Mesenchymal stem cell (in vitro differentiated cells and primary cell): Measurements from ENCODE around the gene RUSC2.

ENCODE experiments used
- DNase-seq: peaks from one replicate; pipeline ENCODE4 v3.0.0-alpha.2; 2013
- H2AFZ ChIP-seq: one replicate; pipeline ENCODE4 v1.6.1; 2013; ENCODE audit warnings: low read depth, mild to moderate bottlenecking, control low read depth, inconsistent platforms, low read length, moderate library complexity
- H2AK5ac ChIP-seq: 2 replicates; pipeline ENCODE4 v1.6.1; 2013; ENCODE audit warnings: low read length, moderate library complexity, mild to moderate bottlenecking, inconsistent platforms; ENCODE audit not compliant: severe bottlenecking
- H2BK120ac ChIP-seq: one replicate; pipeline ENCODE4 v1.6.1; 2013; ENCODE audit warnings: low read depth, mild to moderate bottlenecking, inconsistent platforms, low read length, moderate library complexity
- H2BK12ac ChIP-seq, 2 experiments: one replicate each; pipeline ENCODE4 v1.6.1; 2013; ENCODE audit warnings: inconsistent platforms in 2 of 2, low read length in 2 of 2, mild to moderate bottlenecking in 2 of 2, moderate library complexity in 2 of 2, control low read depth in 1 of 2
- H2BK15ac ChIP-seq: one replicate; pipeline ENCODE4 v1.6.1; 2013; ENCODE audit warnings: mild to moderate bottlenecking, low read depth, inconsistent platforms; ENCODE audit not compliant: poor library complexity, severe bottlenecking
- H2BK5ac ChIP-seq: 2 replicates; pipeline ENCODE4 v1.6.1; 2013; ENCODE audit warnings: low read depth, mild to moderate bottlenecking, low read length, control low read depth, inconsistent platforms; ENCODE audit not compliant: poor library complexity, severe bottlenecking
- H3K14ac ChIP-seq, 2 experiments: one replicate each; pipeline ENCODE4 v1.6.1; 2013; ENCODE audit warnings: inconsistent platforms in 2 of 2, low read length in 2 of 2, control low read depth in 1 of 2, mild to moderate bottlenecking in 1 of 2, moderate library complexity in 1 of 2
- H3K18ac ChIP-seq, 2 experiments: one replicate each; pipeline ENCODE4 v1.6.1; 2013; ENCODE audit warnings: inconsistent platforms in 2 of 2, low read length in 2 of 2, control low read depth in 1 of 2, low read depth in 1 of 2, mild to moderate bottlenecking in 1 of 2
- H3K23ac ChIP-seq, 2 experiments: one replicate each; pipeline ENCODE4 v1.6.1; 2013; ENCODE audit warnings: inconsistent platforms in 2 of 2, low read length in 2 of 2, mild to moderate bottlenecking in 2 of 2, moderate library complexity in 2 of 2, control low read depth in 1 of 2
- H3K27ac ChIP-seq: 2 replicates; pipeline ENCODE4 v1.5.1; 2013; ENCODE audit warnings: mild to moderate bottlenecking, moderate library complexity, low read length, control low read depth, inconsistent platforms; ENCODE audit not compliant: poor library complexity, severe bottlenecking
- H3K27me3 ChIP-seq, 2 experiments: 2 replicates each; pipeline versions ENCODE4 v1.6.1 to v1.7.0; 2013; ENCODE audit warnings: low read length in 2 of 2, mild to moderate bottlenecking in 2 of 2, moderate library complexity in 2 of 2, control low read depth in 1 of 2, inconsistent platforms in 1 of 2; ENCODE audit not compliant: control insufficient read depth in 1 of 2, insufficient read depth in 1 of 2
- H3K36me3 ChIP-seq, 2 experiments: 2 replicates each; pipeline versions ENCODE4 v1.6.1 to v1.7.0; 2013; ENCODE audit warnings: low read length in 2 of 2, control low read depth in 1 of 2, inconsistent platforms in 1 of 2, low read depth in 1 of 2, mild to moderate bottlenecking in 1 of 2; ENCODE audit not compliant: insufficient read depth in 2 of 2, control insufficient read depth in 1 of 2
- H3K4ac ChIP-seq, 2 experiments: one replicate each; pipeline ENCODE4 v1.6.1; 2013; ENCODE audit warnings: inconsistent platforms in 2 of 2, low read length in 2 of 2, mild to moderate bottlenecking in 2 of 2, moderate library complexity in 2 of 2, control low read depth in 1 of 2, low read depth in 1 of 2
- H3K4me1 ChIP-seq: 2 replicates; pipeline ENCODE4 v1.6.1; 2013; ENCODE audit warnings: low read depth, low read length, control low read depth; ENCODE audit not compliant: control insufficient read depth, insufficient read depth
- H3K4me2 ChIP-seq: 2 replicates; pipeline ENCODE4 v1.6.1; 2013; ENCODE audit warnings: low read length, mild to moderate bottlenecking, inconsistent platforms; ENCODE audit not compliant: poor library complexity, severe bottlenecking
- H3K4me3 ChIP-seq, 2 experiments: 2 replicates each; pipeline versions ENCODE4 v1.5.1 to v1.7.0; 2013; ENCODE audit warnings: low read length in 2 of 2, mild to moderate bottlenecking in 2 of 2, control low read depth in 1 of 2, low read depth in 1 of 2; ENCODE audit not compliant: insufficient read depth in 1 of 2
- H3K79me1 ChIP-seq: replicated peaks from 2 replicates; pipeline ENCODE4 v1.6.1; 2013; ENCODE audit warnings: mild to moderate bottlenecking, control low read depth, low read length, inconsistent platforms; ENCODE audit not compliant: poor library complexity, severe bottlenecking
- H3K9ac ChIP-seq: 2 replicates; pipeline ENCODE4 v1.7.0; 2013; ENCODE audit warnings: mild to moderate bottlenecking, low read length, moderate library complexity
- H3K9me3 ChIP-seq: 2 replicates; pipeline ENCODE4 v1.7.0; 2013; ENCODE audit warnings: mild to moderate bottlenecking, low read length; ENCODE audit not compliant: control insufficient read depth
- H4K8ac ChIP-seq: one replicate; pipeline ENCODE4 v1.6.1; 2013; ENCODE audit warnings: inconsistent platforms, mild to moderate bottlenecking, low read length, moderate library complexity
- H4K91ac ChIP-seq: one replicate; pipeline ENCODE4 v1.6.1; 2013; ENCODE audit warnings: mild to moderate bottlenecking, low read length, inconsistent platforms
- WGBS: methylation state at CpG from one replicate; pipeline ENCODE4 v1.1.7; 2013; ENCODE audit warnings: mixed read lengths; 5-methylcytosine and 5-hydroxymethylcytosine counted together

The RUSC2 gene

GRCh38 chr9:35508069-35508468 is 18.2 kb downstream of the RUSC2 start:
- 40% methylated on average over 2 of the region's 3 CpGs for WGBS
- Histone ChIP-seq H3K27ac (no peak overlapping the region), H3K18ac (no peak overlapping the region), H3K4me3 (no peak overlapping the region), H3K9ac (no peak overlapping the region), H3K79me1 (peaks cover 8% of the 10 kb centered on the region), H3K4me2 (no peak overlapping the region), H3K4ac (no peak overlapping the region), H3K23ac (no peak overlapping the region), H4K8ac (no peak overlapping the region), H2BK5ac (no peak overlapping the region), H3K9me3 (no peaks in the 10 kb centered on the region), H3K36me3 (peaks cover 3 to 17% of the 10 kb centered on the region in 2 experiments), H3K14ac (no peak overlapping the region), H3K27me3 (no peaks in the 10 kb centered on the region), H2AFZ (no peak overlapping the region), H2BK120ac (no peak overlapping the region), H3K4me1 (peaks cover 7% of the 10 kb centered on the region), H2BK12ac (no peak overlapping the region), H2BK15ac (no peak overlapping the region), H4K91ac (no peak overlapping the region), H2AK5ac (no peak overlapping the region)
- no peak for DNase-seq

DNA sequence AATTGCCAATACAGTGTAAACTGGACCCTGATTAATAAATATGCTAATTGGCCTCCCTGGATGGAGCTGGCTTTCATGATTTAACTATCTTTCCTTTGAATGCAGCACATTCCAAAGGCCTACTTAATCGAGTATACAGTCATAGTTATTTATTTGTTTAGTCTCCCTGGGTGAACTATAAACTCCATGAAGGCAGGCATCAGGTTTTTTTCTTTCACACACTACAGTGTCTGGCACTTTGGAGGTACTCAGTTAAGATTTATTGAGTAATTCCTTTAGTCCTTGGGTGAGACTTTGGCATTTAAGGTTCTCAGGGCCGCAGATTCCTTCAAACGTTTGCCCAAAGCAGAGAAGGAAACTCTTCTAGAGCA is 20.5 kb downstream of the RUSC2 start:
- no peak for DNase-seq
- Histone ChIP-seq H3K18ac (peak overlapping the region; percentile 54 to 92), H2BK5ac (peak overlapping the region; percentile 21), H3K4me3 (peak overlapping the region in 1 of 2 experiments; percentile 48), H3K27ac (peak overlapping the region; percentile 95), H3K79me1 (peaks cover 9% of the 10 kb centered on the region), H3K36me3 (peaks cover 3 to 17% of the 10 kb centered on the region in 2 experiments), H2AFZ (no peak overlapping the region), H3K14ac (no peak overlapping the region), H3K4me2 (no peak overlapping the region), H3K9ac (peak overlapping the region; percentile 56), H4K91ac (no peak overlapping the region), H2BK120ac (peak overlapping the region; percentile 80), H3K23ac (no peak overlapping the region), H2AK5ac (peak overlapping the region; percentile 83), H3K27me3 (no peaks in the 10 kb centered on the region), H3K4ac (peak overlapping the region in 1 of 2 experiments; percentile 84), H3K4me1 (peaks cover 7% of the 10 kb centered on the region), H3K9me3 (no peaks in the 10 kb centered on the region), H2BK15ac (no peak overlapping the region), H4K8ac (peak overlapping the region; percentile 38), H2BK12ac (peak overlapping the region in 1 of 2 experiments; percentile 69)
- 39% methylated on average over 2 of the region's 3 CpGs for WGBS

- no peak overlapping the region for H3K23ac ChIP-seq
- H3K36me3 ChIP-seq = peaks cover 3 to 17% of the 10 kb centered on the region in 2 experiments
- peak overlapping the region; percentile 56 for H3K9ac ChIP-seq
- peak overlapping the region; percentile 54 to 92 for H3K18ac ChIP-seq
- H3K79me1 ChIP-seq = peaks cover 9% of the 10 kb centered on the region
- H4K91ac ChIP-seq = no peak overlapping the region
- peak overlapping the region in 1 of 2 experiments; percentile 84 for H3K4ac ChIP-seq
- peak overlapping the region; percentile 80 for H2BK120ac ChIP-seq
- peak overlapping the region in 1 of 2 experiments; percentile 69 for H2BK12ac ChIP-seq
- no peak overlapping the region for H2AFZ ChIP-seq
- 11% methylated on average over 2 of the region's 3 CpGs for WGBS
- peak; percentile 96 for DNase-seq
- H3K4me3 ChIP-seq = peak overlapping the region in 1 of 2 experiments; percentile 48
- H3K9me3 ChIP-seq = no peaks in the 10 kb centered on the region
- peaks cover 10% of the 10 kb centered on the region for H3K4me1 ChIP-seq
- peak overlapping the region; percentile 95 for H3K27ac ChIP-seq
- peak overlapping the region; percentile 73 for H2BK5ac ChIP-seq
- no peaks in the 10 kb centered on the region for H3K27me3 ChIP-seq
- H2BK15ac ChIP-seq = no peak overlapping the region
- H3K14ac ChIP-seq = no peak overlapping the region
- H4K8ac ChIP-seq = peak overlapping the region; percentile 38
- H3K4me2 ChIP-seq = peak overlapping the region; percentile 14
- H2AK5ac ChIP-seq = peak overlapping the region; percentile 95
Measured at GRCh38 chr9:35510754-35511428, 21.0 kb downstream of the RUSC2 start.

DNA sequence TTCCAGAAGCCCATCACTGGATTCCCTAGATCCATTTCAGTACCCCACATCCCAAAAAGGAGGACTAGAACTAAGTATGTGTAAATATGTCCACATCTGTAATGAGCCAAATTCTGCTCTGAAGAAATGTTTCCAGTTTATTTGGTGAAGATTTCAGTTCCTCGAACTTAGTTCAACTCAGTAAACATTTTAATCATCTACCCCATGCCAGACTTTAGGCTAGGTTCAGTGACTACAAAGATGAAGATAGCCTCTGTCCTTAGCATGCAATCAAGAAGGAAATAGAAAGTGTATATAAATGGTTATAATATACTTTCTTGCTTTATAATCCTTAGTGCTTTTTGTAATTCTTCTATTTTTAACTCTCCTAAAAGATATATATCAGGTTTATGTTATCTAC is 21.5 kb downstream of the RUSC2 start:
- Histone ChIP-seq H2BK5ac (peak overlapping the region; percentile 73), H3K23ac (no peak overlapping the region), H3K36me3 (peaks cover 3 to 17% of the 10 kb centered on the region in 2 experiments), H3K9me3 (no peaks in the 10 kb centered on the region), H3K18ac (peak overlapping the region in 1 of 2 experiments; percentile 18), H4K8ac (no peak overlapping the region), H3K9ac (peak overlapping the region; percentile 29), H2AK5ac (peak overlapping the region; percentile 95), H3K4me2 (no peak overlapping the region), H2BK15ac (no peak overlapping the region), H2AFZ (no peak overlapping the region), H3K14ac (no peak overlapping the region), H4K91ac (no peak overlapping the region), H3K27me3 (no peaks in the 10 kb centered on the region), H3K4me1 (peaks cover 10% of the 10 kb centered on the region), H3K4ac (no peak overlapping the region), H2BK120ac (no peak overlapping the region), H3K79me1 (peaks cover 9% of the 10 kb centered on the region), H2BK12ac (peak overlapping the region in 1 of 2 experiments; percentile 45), H3K4me3 (peak overlapping the region in 1 of 2 experiments; percentile 25), H3K27ac (peak overlapping the region; percentile 95)
- no CpG with 5 or more reads among the region's 1 CpG for WGBS
- DNase-seq = no peak
